IPS-18c (cell line): Measurements from ENCODE around the gene FBXO47.

ENCODE experiments used
- H3K4me3 ChIP-seq: 2 replicates; pipeline ENCODE4 v1.7.0; 2013; ENCODE audit warnings: low read depth, mild to moderate bottlenecking, low read length, moderate library complexity; ENCODE audit not compliant: insufficient read depth
- H3K9me3 ChIP-seq: one replicate; pipeline ENCODE4 v1.6.1; 2013; ENCODE audit warnings: mild to moderate bottlenecking, low read length, moderate library complexity; ENCODE audit not compliant: control insufficient read depth, insufficient read depth

Gene FBXO47, protein sequence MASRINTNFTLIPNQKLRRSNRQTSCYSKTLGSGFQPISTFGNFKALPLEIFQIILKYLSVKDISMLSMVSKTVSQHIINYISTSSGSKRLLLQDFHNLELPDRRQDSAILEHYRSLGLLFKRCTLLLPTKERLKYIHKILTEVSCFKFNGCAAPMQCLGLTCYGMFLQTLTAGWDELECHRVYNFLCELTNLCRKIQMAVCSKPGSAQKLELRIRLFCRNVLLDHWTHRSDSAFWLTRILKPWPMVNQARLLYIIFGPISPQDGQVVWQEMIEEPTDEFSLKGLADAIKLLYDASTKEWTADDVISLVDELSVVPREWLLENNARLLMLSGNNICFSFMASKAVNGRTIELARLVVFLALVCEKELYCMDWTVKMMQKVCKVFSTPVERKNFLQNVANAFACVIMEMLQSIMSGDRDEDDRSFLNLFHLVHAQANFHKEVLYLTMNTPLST

DNA sequence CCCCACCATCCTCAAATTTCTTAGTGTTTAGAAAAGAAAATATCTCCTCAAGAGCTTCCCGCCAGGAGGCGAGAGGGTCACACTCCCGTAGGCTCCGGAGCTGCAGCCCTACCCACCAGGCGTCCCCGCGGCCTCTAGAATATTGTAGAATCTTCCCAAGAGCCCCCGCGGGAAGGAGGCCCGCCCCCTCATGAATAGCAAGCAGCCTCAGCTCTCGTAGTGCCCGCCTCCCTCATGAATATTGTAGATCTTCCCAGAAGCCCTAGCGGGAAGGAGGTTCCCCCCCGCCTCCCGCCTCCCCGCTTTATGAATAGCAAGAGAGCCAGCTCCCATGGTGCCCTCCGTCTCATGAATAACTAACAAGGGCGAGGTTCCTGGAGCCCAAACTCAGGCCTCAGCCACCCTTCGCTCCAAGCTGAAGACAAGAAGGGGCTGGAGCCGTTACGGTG lies at the start of gene FBXO47:
Gene FBXO47, minus strand, starts transcription at position 114 of the 449 bp plus-strand sequence. CDS start 4,378 bp downstream, outside the sequence.
- Histone ChIP-seq H3K9me3 (no peaks in the 10 kb centered on the region), H3K4me3 (no peak within 1 kb of the TSS; the same call in 1 of the 2 replicates)

GRCh38 chr17:39016193-39017153 lies 49.3 kb upstream of the FBXO47 start:
- H3K4me3 ChIP-seq = no peak overlapping the region
- no peaks in the 10 kb centered on the region for H3K9me3 ChIP-seq

GRCh38 chr17:39015546-39015935 lies 48.3 kb upstream of the FBXO47 start:
- Histone ChIP-seq H3K9me3 (no peaks in the 10 kb centered on the region), H3K4me3 (no peak overlapping the region)

- Histone ChIP-seq H3K4me3 (no peak overlapping the region), H3K9me3 (no peaks in the 10 kb centered on the region)
Observed at GRCh38 chr17:39014795-39015545, 47.8 kb upstream of the FBXO47 start.

DNA sequence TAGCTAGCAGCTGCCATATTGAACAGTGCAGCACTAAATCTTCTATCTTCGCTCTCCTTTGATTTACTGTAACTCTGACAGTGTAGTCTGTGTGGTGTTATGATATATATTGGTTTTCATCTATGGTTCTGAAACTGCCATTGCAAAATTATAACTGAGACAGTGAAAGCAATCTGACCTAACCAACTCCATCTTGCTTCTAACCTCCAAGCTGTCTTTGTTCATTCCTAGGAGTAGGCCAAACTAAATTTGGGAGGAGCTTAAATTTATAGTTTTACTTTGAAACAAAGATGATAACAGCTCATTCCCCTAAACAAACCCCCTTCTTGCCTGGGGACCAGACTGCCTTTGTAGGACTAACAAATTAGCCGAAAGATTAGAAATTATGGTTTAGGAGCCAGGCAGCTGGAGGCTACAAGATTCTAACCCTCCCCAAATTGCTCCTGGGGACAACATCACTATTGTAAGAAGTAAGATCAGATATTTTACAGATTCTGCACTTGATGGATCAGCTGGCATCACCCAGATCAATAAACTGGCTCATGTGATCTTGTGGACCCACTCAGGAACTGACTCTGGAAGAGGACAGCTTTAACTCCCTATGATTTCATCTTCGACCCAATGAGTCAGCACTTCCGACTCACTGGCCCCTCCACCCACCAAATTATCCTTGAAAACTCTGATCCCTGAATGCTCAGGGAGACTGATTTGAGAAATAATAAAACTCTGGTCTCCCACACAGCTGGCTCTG lies 47.0 kb upstream of the FBXO47 start:
- H3K9me3 ChIP-seq = no peaks in the 10 kb centered on the region
- H3K4me3 ChIP-seq = no peak overlapping the region

GRCh38 chr17:39012725-39013124 lies 45.5 kb upstream of the FBXO47 start:
- H3K4me3 ChIP-seq = no peak overlapping the region
- H3K9me3 ChIP-seq = no peaks in the 10 kb centered on the region

GRCh38 chr17:39011907-39012468 lies 44.8 kb upstream of the FBXO47 start:
- peak overlapping the region; percentile 42; the same call in 1 of the 2 replicates for H3K4me3 ChIP-seq

DNA sequence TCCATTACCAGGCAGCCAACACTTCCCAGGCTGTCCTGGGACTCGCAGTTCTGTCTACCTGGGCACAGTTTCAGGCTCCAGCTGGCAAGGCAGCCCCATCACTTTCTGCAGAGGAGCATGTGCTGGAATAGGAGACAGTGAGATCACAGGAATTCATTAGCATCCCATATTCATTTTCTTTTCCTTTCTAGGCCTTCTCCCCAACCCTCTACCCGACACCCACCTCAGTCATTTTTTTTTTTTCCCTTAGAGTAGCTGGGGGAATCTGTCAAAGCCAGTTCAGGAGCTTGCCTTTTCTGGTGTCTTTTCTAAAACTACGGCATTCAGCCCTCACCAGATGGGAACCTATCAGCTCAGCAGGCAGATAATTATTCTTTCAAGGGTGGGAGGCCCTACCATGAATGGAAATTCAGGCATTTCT lies 42.4 kb upstream of the FBXO47 start:
- H3K4me3 ChIP-seq = no peak overlapping the region
- H3K9me3 ChIP-seq = no peaks in the 10 kb centered on the region

More at GRCh38 chr17:39011907-39012468, 44.8 kb upstream of the FBXO47 start:
- no peaks in the 10 kb centered on the region for H3K9me3 ChIP-seq

GRCh38 chr17:39008633-39009032 lies 41.4 kb upstream of the FBXO47 start:
- no peak overlapping the region for H3K4me3 ChIP-seq
- H3K9me3 ChIP-seq = no peaks in the 10 kb centered on the region

GRCh38 chr17:39002991-39003715 lies 36.0 kb upstream of the FBXO47 start:
- Histone ChIP-seq H3K9me3 (no peaks in the 10 kb centered on the region), H3K4me3 (no peak overlapping the region)

- H3K9me3 ChIP-seq = peaks cover 6% of the 10 kb centered on the region
- no peak overlapping the region for H3K4me3 ChIP-seq
Observed at GRCh38 chr17:39001703-39002637, 34.8 kb upstream of the FBXO47 start.

- H3K9me3 ChIP-seq = peaks cover 6% of the 10 kb centered on the region
Observed at GRCh38 chr17:39000021-39000601, 32.9 kb upstream of the FBXO47 start.

DNA sequence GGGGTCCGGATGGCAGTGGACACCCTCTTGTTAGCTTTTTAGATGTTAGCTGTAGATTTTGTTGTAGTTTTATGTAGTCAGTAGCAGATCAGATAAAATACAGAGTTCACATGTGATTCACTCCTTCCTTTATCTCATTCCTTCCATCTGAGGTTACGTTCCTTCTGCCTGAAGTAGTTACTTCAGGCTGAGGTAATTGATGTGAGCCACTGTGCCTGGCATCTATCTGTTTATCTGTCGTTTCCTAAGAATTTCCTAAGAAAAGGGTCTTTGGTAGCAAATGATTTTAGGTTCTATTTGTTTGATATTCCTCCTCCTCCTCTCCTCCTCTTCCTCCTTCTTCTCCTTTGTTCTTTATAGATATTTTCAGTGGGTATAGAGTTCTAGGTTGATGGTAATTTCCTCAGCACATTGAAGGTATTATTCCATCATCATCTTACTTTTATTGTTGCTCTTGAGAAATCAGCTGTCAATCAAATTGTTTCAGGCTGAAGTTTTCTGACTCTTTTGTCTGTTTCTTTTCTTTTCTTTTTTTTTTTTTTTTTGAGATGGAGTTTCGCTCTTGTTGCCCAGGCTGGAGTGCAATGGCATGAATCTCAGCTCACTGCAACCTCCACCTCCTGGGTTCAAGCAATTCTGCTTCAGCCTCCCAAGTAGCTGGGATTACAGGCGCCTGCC lies 29.6 kb upstream of the FBXO47 start:
- Histone ChIP-seq H3K4me3 (no peak overlapping the region), H3K9me3 (peaks cover 6% of the 10 kb centered on the region)

More at GRCh38 chr17:39000021-39000601, 32.9 kb upstream of the FBXO47 start:
- H3K4me3 ChIP-seq = no peak overlapping the region

DNA sequence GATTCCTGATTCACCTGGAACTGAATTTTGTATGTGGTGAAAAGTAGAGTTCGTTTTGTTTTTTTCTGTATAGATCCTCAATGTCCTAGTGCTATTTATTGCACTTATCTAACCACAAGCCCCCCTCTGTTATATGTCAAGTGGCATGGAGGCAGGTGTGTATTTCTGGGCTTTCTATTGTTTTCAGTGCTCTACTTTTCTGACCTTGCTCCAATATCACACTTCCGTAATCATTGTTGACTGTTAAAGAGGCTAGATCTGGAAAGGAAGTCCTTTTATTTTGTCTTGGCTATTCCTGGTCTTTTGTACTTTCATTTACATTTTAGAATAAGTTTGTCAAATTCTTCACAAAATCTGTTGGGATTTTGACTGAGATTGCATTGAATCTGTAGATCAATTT lies 26.8 kb upstream of the FBXO47 start:
- no peak overlapping the region for H3K4me3 ChIP-seq
- peaks cover 6% of the 10 kb centered on the region for H3K9me3 ChIP-seq
